Fibroblast of mammary gland (primary cell): Measurements from ENCODE around the gene CASKIN1.
A peak's percentile ranks its signal among the peaks of the same experiment; 100 is the strongest.

Experiments used
- DNase-seq: peaks from one replicate; pipeline ENCODE4 v3.0.0-alpha.2; 2010; ENCODE audit warnings: low read depth
- H3K4me3 ChIP-seq: 2 replicates; pipeline ENCODE4 v1.5.1; 2011; ENCODE audit warnings: low read depth, mild to moderate bottlenecking, low read length, moderate library complexity; ENCODE audit not compliant: control insufficient read depth
- TF ChIP-seq, protein P1 (sequence below): conservative IDR thresholded peaks from 2 replicates; pipeline ENCODE4 v1.5.1; 2011; ENCODE audit warnings: low read depth, low read length, inconsistent platforms; ENCODE audit not compliant: control insufficient read depth, insufficient read depth

CASKIN1 gene

DNA sequence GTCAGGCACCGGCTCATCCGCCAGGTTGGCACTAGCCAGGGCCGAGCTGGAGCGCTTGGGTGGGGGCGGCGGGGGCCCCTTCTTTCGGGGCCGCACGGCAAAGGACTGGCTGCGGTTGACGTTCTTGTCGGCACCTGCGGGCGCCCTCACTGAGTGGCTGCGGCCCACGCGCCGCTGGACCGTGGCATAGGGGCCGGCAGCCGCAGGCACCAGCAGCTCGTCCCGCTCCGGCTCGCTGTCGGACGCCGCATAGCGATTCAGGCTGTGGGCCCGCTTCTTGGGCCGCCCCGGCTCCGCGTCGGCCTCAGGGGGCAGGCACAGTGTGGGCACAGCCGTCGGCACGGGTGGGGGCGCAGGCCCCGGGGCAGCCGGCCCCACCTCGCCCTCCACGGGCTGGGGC is 15.9 kb downstream of the CASKIN1 start:
- no peak for DNase-seq
- no peak overlapping the region for H3K4me3 ChIP-seq
- TF ChIP-seq, protein P1, sequence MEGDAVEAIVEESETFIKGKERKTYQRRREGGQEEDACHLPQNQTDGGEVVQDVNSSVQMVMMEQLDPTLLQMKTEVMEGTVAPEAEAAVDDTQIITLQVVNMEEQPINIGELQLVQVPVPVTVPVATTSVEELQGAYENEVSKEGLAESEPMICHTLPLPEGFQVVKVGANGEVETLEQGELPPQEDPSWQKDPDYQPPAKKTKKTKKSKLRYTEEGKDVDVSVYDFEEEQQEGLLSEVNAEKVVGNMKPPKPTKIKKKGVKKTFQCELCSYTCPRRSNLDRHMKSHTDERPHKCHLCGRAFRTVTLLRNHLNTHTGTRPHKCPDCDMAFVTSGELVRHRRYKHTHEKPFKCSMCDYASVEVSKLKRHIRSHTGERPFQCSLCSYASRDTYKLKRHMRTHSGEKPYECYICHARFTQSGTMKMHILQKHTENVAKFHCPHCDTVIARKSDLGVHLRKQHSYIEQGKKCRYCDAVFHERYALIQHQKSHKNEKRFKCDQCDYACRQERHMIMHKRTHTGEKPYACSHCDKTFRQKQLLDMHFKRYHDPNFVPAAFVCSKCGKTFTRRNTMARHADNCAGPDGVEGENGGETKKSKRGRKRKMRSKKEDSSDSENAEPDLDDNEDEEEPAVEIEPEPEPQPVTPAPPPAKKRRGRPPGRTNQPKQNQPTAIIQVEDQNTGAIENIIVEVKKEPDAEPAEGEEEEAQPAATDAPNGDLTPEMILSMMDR = no peak

DNA sequence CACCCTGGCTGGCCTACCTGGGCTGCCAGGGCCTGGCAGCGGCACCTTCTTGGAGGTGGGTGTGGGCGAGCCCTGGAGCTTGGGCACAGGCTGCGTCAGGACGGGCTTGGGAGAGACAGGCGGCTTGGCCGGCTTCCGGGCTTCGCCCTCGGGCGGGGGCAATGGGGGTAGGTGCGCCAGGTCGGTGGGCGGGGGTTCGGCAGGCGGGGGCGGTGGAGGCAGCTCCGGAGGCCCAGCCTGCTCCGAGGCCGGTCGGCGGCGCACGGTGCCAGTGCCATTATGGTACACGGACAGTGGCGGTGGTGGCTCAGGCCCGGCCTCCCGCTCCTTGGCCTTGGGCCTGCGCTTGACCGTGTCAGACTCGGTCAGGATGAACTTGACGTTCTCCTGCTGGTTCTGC is 16.8 kb downstream of the CASKIN1 start:
- TF ChIP-seq, protein P1 = no peak
- H3K4me3 ChIP-seq = no peak overlapping the region

DNA sequence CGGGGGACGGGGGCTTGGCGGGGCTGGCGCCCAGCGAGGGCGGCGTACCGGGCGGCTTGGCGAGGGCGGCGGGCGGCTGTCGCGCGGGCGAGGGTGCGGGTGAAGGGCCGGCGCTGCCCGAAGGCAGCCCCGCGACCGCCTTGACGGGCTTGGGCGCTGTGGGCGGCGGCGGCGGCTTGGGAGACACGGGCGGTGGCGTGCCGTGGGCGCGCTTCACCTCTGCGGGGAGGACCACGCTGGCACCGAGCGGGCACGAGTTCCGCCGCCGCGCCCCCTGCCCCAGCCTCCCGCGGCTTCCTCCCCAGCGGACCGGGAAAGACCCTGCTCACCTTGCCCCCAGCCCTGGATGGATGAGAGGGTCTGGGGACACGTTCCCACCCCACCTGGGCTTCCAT is 17.3 kb downstream of the CASKIN1 start:
- TF ChIP-seq, protein P1 = no peak
- H3K4me3 ChIP-seq = no peak overlapping the region
- DNase-seq = no peak

More for the DNA sequence above, 16.8 kb downstream of the CASKIN1 start:
- no peak for DNase-seq

DNA sequence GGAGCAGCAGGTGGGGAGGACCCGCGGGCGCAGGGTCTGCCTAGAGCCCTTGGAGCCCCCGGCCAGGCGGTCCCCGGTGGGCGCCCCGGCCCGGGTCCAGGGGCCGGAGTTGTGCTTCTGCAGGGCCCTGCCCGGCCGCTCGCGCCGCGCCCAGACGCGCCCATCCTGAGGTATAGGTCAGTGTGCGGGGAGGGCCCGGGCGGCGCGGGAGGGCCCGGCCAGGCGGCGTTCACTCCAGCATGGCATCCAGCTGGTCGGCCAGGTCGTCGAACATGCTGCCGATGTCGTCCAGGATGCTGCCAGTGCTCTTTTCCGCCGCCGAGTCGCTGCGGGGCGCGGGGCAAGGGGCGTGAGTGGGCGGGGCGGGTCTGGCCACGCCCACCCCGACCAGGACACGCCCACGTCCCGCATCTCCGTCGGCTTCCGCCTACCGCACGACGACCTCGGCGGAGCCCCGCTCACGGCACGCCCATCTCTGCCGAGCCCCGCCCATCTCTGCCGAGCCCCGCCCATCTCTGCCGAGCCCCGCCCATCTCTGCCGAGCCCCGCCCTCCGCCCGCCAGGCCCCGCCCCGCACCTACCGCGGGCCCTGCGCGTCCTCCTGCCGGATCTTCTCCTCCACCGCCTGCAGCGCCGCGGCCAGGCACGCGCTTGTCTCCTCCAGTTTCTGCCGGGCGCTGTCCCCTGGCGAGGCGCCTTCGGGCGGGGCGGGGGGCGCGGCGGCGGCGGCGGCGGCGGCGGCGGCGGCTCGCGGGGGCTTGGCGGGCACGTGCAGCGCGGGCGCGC is 17.9 kb downstream of the CASKIN1 start:
- peak; percentile 23 for DNase-seq
- TF ChIP-seq, protein P1 = no peak
- no peak overlapping the region for H3K4me3 ChIP-seq

DNA sequence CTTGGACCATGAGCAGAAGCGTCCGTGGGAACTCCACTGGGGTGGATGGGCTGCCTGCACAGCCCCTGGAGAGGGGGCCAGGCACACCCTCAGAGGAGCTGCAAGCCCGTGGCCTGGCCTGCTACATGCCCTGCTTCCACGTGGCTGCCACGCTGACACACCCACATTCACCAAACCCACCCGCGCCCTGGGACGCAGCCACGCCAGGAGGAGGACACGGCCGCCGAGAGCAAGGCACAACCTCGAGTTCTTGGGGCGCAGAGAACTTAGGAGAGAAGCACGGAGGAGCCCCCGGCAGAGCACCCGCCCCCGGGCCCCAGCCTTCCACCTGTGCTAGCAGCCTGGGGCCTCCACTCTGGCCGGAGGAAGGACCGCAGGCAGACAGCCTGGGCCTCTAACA is 18.8 kb downstream of the CASKIN1 start:
- DNase-seq = no peak
- TF ChIP-seq, protein P1 = no peak
- H3K4me3 ChIP-seq = no peak overlapping the region

DNA sequence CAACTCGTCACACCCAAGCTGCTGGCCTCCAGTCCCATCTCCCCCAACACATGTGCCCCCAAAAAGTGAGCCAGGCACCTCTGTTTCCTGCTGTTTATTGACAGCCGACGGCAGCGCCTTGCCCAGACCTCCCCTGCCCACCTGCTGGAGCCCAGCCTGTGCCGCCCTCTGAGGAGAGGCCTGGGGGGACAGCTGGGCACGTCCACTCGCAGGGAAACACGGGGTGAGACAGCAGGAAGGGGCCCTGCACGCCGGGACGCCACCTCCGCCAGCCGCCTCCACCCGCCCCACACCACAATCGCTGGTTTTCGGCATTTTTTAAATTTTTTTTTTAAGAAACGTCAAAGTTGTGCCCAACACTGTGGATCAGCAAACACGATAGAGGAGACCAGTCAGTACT is 19.3 kb downstream of the CASKIN1 start:
- DNase-seq = no peak
- TF ChIP-seq, protein P1 = no peak
- no peak overlapping the region for H3K4me3 ChIP-seq
